Endothelial cell of umbilical vein (primary cell): ENCODE data around the gene SYT10. TPM values are rescaled to one million over a fixed set of nuclear protein-coding genes. Genes with fewer than 3 reads are reported as not detected.

Experiments used
- BruUV-seq: library from RNA; stranded (reverse); fragments of 400-500 nt; replicated peaks from 2 replicates; lab custom pipeline; 2021; lab: Mats Ljungman, UMichigan
- CTCF ChIA-PET: fragments of 300-600, 350-600 bp; sonication (Branson Sonifier 250); formaldehyde crosslinking; loops from one replicate; lab custom pipeline; 2021; ENCODE audit warnings: antibody characterized with exemption, inconsistent platforms; lab: Charles Lee
- POLR2A ChIA-PET: fragments of 300-600, 350-600 bp; sonication (Branson Sonifier 250); formaldehyde crosslinking; loops from one replicate; lab custom pipeline; 2021; ENCODE audit warnings: antibody characterized with exemption, inconsistent platforms; lab: Charles Lee
- DNase-seq: peaks from one replicate; pipeline ENCODE4 v3.0.0-alpha.2; 2011; ENCODE audit warnings: low read depth, low spot score
- FAIRE-seq: peaks from 2 replicates; lab custom pipeline; 2011; peaks lifted over from hg19 to GRCh38; lab: Jason Lieb, UNC
- H2AFZ ChIP-seq: 2 replicates; pipeline ENCODE4 v1.6.0; 2012; ENCODE audit warnings: low read depth, low read length, control low read depth, inconsistent platforms
- H3K27ac ChIP-seq: 2 replicates; pipeline ENCODE4 v1.5.1; 2011; ENCODE audit warnings: low read depth, mild to moderate bottlenecking, control low read depth, low read length, moderate library complexity; ENCODE audit not compliant: insufficient read depth
- H3K27me3 ChIP-seq, 2 experiments: 2 replicates each; pipeline versions ENCODE4 v1.6.0 to v1.6.1; 2011; ENCODE audit warnings: low read length in 2 of 2, mixed read lengths in 1 of 2; ENCODE audit not compliant: control insufficient read depth in 2 of 2, insufficient read depth in 2 of 2
- H3K36me3 ChIP-seq, 2 experiments: 2 replicates in 1 of 2; 3 replicates in 1 of 2; pipeline ENCODE4 v1.5.1; 2011; ENCODE audit warnings: low read length in 2 of 2, mild to moderate bottlenecking in 1 of 2, moderate library complexity in 1 of 2; ENCODE audit not compliant: control insufficient read depth in 2 of 2, insufficient read depth in 2 of 2; ENCODE audit errors: extremely low read depth in 1 of 2
- H3K4me1 ChIP-seq: 3 replicates; pipeline ENCODE4 v1.5.1; 2011; ENCODE audit warnings: mild to moderate bottlenecking, low read length; ENCODE audit not compliant: control insufficient read depth, insufficient read depth; ENCODE audit errors: extremely low read depth
- H3K4me2 ChIP-seq: 2 replicates; pipeline ENCODE4 v1.6.1; 2011; ENCODE audit warnings: low read length, control low read depth, mixed read lengths; ENCODE audit not compliant: insufficient read depth
- H3K4me3 ChIP-seq, 3 experiments: fragments of 200-600 bp in 1 of 3; sonication (generic), shearing (Covaris generic) in 1 of 3; replicated peaks in 1 of 3; 2 replicates each; pipeline ENCODE4 v1.5.1; 2011 to 2016; ENCODE audit warnings: control low read depth in 3 of 3, low read length in 3 of 3, mild to moderate bottlenecking in 2 of 3, inconsistent platforms in 1 of 3, low read depth in 1 of 3, moderate library complexity in 1 of 3; ENCODE audit not compliant: insufficient read depth in 1 of 3
- H3K79me2 ChIP-seq: 2 replicates; pipeline ENCODE4 v1.6.0; 2012; ENCODE audit warnings: low read length, inconsistent platforms; ENCODE audit not compliant: control insufficient read depth, insufficient read depth
- H3K9ac ChIP-seq: replicated peaks from 2 replicates; pipeline ENCODE3; 2011; ENCODE audit warnings: low read length, control low read depth; ENCODE audit not compliant: insufficient read depth; ENCODE audit errors: extremely low read depth
- H3K9me1 ChIP-seq: replicated peaks from 3 replicates; pipeline ENCODE4 v1.6.0; 2011; ENCODE audit warnings: mild to moderate bottlenecking, low read length; ENCODE audit not compliant: control insufficient read depth, insufficient read depth; ENCODE audit errors: extremely low read depth
- H3K9me3 ChIP-seq: replicated peaks from 2 replicates; pipeline ENCODE4 v1.5.1; 2012; ENCODE audit warnings: low read length, inconsistent platforms; ENCODE audit not compliant: control insufficient read depth, insufficient read depth
- H4K20me1 ChIP-seq: replicated peaks from 2 replicates; pipeline ENCODE3; 2011; ENCODE audit warnings: mild to moderate bottlenecking, low read length; ENCODE audit not compliant: control insufficient read depth, insufficient read depth; ENCODE audit errors: extremely low read depth
- EZH2 ChIP-seq: IDR thresholded peaks from 2 replicates; pipeline ENCODE4 v1.6.1; 2012; ENCODE audit warnings: borderline replicate concordance, low read depth, mild to moderate bottlenecking, moderate library complexity, low read length, inconsistent platforms; ENCODE audit not compliant: severe bottlenecking
- FOS ChIP-seq: IDR thresholded peaks from 2 replicates; pipeline ENCODE4 v1.6.1; 2011; ENCODE audit warnings: mild to moderate bottlenecking, low read length, moderate library complexity, borderline replicate concordance; ENCODE audit not compliant: insufficient read depth
- GATA2 ChIP-seq: IDR thresholded peaks from 2 replicates; pipeline ENCODE4 v1.7.0; 2011; ENCODE audit warnings: low read depth, mild to moderate bottlenecking, moderate library complexity, mixed read lengths, low read length; ENCODE audit not compliant: insufficient read length, insufficient read depth
- JUN ChIP-seq: IDR thresholded peaks from 2 replicates; pipeline ENCODE4 v1.6.1; 2011; ENCODE audit warnings: borderline replicate concordance, low read depth; ENCODE audit not compliant: insufficient read length, insufficient read depth
- MYC ChIP-seq: IDR thresholded peaks from one replicate; pipeline ENCODE4 v1.6.1; 2011; ENCODE audit warnings: mild to moderate bottlenecking, low read depth, low read length
- POLR2A ChIP-seq: IDR thresholded peaks from 2 replicates; pipeline ENCODE4 v1.6.1; 2012; ENCODE audit warnings: low read depth, mild to moderate bottlenecking, control low read depth, low read length
- POLR2AphosphoS5 ChIP-seq: IDR thresholded peaks from 2 replicates; pipeline ENCODE4 v1.6.1; 2012; ENCODE audit warnings: low read depth, mild to moderate bottlenecking, control low read depth, low read length, moderate library complexity; ENCODE audit not compliant: insufficient read depth
- dilution Hi-C: fragments of 300-500 bp; cut with MboI; formaldehyde crosslinking; loops from one replicate; pipeline ENCODE4 v1.15.0; 2019; ENCODE audit warnings: low sequenced_read_pairs; ENCODE audit not compliant: extremely low pct_ligation_motif_present
- intact Hi-C: fragments of 100-400 bp; cut with micrococcal nuclease; formaldehyde crosslinking; loops from one replicate; pipeline ENCODE4 v1.10.0; 2022
- polyA plus RNA-seq, 4 experiments: library from polyadenylated mRNA; depleted of rRNA in 3 of 4; stranded (reverse) in 3 of 4; unstranded in 1 of 4; fragments of >200 nt; gene quantifications; 2 replicates each; pipeline versions ENCODE4 v1.2.1 to v1.2.3, GENCODE V29; 2011 to 2012; ENCODE audit warnings: missing spikeins in 1 of 4
- total RNA-seq: library from RNA; stranded (reverse); gene quantifications from 2 replicates; pipeline ENCODE4 v1.2.3, GENCODE V29; 2021
- TF ChIP-seq, protein P1 (sequence below), 2 donors: IDR thresholded peaks; 1 replicate in 1 of 2; 2 replicates in 1 of 2; pipeline ENCODE4 v1.5.1; 2011; ENCODE audit warnings: low read length in 2 of 2, mild to moderate bottlenecking in 2 of 2, moderate library complexity in 2 of 2, control low read depth in 1 of 2, inconsistent platforms in 1 of 2, low read depth in 1 of 2; ENCODE audit not compliant: insufficient read depth in 1 of 2; ENCODE audit errors: extremely low read depth in 1 of 2
- TF ChIP-seq, protein P2 (sequence below): IDR thresholded peaks from 2 replicates; pipeline ENCODE4 v1.6.1; 2011; ENCODE audit not compliant: insufficient read depth, insufficient read length

The SYT10 gene
- total and polyA plus RNA-seq, 2 donors (not counting 3 experiments of a cell fraction or from before 2014, with no cell fraction given), result not detected

DNA sequence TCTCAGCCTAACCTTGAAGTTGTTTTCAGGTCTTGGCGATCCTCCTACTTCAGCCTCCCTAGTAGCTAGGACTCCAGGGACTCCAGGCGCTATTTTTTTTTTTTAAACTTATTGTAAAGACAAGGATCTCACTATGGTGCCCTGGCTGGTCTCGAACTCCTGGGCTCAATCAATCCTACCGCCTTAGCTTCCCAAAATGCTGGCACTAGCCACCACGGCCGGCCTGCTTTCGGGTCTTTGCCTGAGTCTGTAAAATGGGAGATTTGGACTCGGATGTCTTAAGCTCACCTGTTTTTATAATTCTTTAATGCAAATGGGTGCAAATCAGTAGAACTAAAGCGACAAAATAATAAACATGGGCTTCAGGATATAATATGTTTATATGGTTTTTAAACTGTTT is 858 bp upstream of the SYT10 start:
- Histone ChIP-seq H3K27ac (no peak overlapping the region), H3K4me3 (no peak overlapping the region), H3K36me3 (no peaks in the 10 kb centered on the region), H3K4me2 (no peak overlapping the region), H3K9ac (no peak overlapping the region), H3K9me1 (no peaks in the 10 kb centered on the region), H4K20me1 (no peaks in the 10 kb centered on the region), H3K4me1 (no peaks in the 10 kb centered on the region), H3K79me2 (no peaks in the 10 kb centered on the region), H3K9me3 (no peaks in the 10 kb centered on the region), H3K27me3 (peaks cover 12 to 26% of the 10 kb centered on the region in 2 experiments), H2AFZ (no peak overlapping the region)
- intact Hi-C loops (no loop called here), dilution Hi-C loops (no loop called here)
- POLR2A ChIA-PET, result no interaction called here
- DNase-seq, result no peak
- no peak for FAIRE-seq
- BruUV-seq, result no TSS peak
- CTCF ChIA-PET, result no interaction called here
- TF ChIP-seq MYC (no peak), POLR2A (no peak), POLR2AphosphoS5 (no peak), EZH2 (no peak), FOS (no peak), GATA2 (no peak), JUN (no peak)
- TF ChIP-seq, protein P1, sequence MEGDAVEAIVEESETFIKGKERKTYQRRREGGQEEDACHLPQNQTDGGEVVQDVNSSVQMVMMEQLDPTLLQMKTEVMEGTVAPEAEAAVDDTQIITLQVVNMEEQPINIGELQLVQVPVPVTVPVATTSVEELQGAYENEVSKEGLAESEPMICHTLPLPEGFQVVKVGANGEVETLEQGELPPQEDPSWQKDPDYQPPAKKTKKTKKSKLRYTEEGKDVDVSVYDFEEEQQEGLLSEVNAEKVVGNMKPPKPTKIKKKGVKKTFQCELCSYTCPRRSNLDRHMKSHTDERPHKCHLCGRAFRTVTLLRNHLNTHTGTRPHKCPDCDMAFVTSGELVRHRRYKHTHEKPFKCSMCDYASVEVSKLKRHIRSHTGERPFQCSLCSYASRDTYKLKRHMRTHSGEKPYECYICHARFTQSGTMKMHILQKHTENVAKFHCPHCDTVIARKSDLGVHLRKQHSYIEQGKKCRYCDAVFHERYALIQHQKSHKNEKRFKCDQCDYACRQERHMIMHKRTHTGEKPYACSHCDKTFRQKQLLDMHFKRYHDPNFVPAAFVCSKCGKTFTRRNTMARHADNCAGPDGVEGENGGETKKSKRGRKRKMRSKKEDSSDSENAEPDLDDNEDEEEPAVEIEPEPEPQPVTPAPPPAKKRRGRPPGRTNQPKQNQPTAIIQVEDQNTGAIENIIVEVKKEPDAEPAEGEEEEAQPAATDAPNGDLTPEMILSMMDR (IDR thresholded peaks at IDR 0.05; ENCODE audit: extremely low read depth in 1 of 2, insufficient read depth in 1 of 2, low read depth in 1 of 2, low read length in 2 of 2), result no peak
- TF ChIP-seq, protein P2, sequence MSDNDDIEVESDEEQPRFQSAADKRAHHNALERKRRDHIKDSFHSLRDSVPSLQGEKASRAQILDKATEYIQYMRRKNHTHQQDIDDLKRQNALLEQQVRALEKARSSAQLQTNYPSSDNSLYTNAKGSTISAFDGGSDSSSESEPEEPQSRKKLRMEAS, result no peak
